CD4-positive, alpha-beta T cell treated with Interleukin-4 for 1 hour (primary cell): ENCODE measurements around the gene POLR2L.

ENCODE experiments used
- DNase-seq, 2 donors: peaks; one replicate each; pipeline ENCODE4 v3.0.0-alpha.2; 2020 to 2022

Gene POLR2L

DNA sequence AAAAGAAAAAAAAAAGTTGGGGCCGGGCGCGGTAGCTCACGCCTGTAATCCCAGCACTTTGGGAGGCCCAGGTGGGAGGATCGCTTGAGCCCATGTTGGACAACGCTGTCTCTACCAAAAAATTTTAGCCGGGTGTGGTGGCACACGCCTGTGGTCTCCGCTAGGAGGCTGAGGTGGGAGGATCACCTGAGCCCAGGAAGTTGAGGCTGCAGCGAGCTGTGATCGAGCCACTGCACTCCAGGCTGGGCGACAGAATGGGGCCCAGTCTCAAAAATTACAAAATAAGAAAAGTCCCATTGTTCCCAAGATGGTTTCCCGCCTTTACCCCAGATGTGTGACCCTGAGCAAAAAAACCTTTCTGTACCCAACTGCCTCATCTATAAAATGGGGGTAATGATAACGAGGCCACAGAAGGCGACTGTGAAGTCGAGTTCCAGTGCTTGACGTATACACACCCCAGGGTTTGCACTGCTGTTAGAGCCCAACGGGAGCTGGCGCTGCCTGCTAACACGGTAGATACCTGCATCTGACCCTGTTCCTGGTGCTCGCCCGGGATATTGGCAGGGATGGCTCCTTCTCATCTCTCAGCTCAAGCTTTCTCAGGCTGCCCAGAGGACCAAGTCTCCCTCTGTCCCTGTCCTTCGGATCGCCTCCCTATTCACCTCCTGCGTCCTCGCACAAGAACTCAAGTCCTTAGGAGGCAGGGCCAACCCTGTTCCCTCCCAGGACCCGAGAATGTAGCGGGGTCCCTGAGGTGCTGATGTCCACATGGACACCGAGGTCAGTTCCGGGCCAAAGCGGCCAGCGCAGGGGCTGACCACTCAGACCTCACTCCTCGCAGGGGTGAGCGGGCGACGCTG, 33.7 kb downstream of the POLR2L start:
- peak in 1 of 2 donors; percentile 64 for DNase-seq

DNA sequence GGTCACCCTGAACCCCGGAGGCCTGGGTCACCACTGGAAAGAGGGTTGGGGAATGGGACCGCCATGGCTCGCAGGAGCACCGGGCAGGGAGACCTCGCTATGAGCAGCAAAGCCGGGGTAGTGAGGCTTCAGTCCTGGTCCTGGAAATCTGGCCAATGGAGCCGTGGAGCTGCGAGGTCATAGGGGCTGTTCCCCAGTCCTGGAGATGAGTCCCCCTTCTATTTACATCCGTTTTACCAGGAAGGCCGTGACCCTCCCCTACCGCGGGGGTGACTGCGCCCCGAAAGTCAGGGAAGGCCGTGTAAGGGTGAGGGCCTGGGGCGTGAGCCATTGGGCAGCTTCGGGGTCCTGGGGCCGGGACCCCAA, 37.7 kb downstream of the POLR2L start:
- DNase-seq, result no peak

DNA sequence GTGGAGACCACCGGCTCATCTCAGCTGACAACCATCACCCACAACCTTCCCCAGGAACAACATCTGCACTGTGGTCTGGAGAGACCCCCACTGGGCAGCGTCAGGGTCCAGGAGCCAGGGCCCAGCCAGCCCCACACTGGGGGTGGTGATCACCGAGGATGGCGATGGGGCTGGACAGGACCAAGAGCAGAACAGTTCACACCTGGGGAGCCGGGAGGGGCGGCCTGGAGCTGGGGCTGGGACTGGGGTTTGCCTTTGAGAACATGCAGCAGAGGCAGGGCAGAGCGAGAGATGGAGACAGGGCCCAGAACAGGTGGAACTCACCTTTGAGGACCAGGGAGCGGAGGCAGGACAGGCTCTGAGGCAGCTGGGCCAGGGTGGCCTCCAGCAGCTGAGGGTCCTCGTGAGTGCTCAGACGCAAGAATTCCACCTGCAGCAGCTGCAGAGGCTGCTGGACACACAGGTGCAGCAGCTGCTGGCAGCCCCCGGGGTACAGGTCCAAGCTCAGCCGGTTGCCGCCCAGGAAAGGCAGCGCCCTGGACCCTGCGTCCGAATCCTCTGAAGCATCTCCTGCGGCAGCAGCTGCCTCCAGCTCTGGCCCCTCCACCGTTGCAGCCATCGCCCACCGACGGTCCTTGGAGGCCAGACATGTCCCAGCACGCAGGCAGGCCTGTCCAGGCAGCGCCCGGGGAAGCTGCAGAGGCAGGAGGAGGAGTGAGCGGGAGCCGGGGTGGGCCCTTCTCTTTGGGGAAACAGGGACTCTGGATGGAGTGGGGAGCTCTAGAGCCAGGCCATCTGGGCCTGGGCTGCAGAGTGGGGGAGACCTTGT, 38.3 kb downstream of the POLR2L start:
- DNase-seq, result no peak

DNA sequence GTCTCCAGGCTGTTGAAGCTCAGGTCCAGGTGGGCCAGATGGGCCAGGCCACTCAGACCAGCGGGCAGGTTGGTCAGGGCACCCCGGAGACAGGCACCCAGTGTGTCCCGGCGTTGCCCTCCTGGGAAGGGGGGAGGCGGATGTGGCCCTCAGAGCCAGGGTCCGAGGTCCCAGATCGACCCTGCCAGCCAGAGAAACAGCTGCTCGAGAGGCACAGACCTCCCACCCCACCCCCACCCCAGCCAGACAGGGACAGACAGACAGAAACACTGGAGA, 38.9 kb downstream of the POLR2L start:
- no peak for DNase-seq

DNA sequence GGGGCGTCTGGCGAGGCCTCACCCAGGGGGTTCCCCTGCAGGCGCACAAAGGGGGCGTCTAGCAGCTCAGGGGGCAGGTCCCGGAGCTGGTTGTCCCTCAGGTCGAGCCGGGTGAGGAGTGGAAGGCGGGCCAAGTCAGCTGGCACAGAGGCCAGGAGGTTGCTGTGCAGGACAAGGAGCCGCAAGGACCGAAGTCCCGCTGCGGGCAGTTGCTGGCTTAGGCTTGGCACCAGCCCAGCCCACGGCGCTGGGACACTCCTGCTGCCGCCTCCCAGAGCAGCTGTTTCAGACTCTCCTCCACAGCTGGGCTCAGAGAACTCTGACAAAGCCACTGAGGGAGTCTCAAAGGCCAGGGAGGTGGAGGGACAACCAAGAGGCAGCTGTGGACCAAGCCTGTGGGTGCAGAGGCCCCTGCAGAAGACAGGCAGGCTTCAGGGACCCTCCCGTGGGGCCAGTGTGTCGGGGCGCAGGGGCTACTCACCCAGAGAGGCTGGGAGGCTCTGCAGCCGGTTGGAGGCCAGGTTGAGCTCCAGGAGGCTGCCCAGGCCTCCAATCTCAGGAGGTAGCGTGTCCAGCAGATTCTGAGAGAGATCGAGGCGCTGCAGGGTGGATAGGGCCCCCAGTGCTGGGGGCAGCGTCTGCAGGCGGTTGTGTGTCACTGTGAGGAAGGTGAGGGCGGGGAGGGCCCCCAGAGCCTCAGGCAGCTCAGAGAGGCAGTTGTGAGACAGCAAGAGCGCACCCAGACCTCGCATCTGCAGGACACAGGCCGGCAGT, 39.4 kb downstream of the POLR2L start:
- DNase-seq, result no peak

DNA sequence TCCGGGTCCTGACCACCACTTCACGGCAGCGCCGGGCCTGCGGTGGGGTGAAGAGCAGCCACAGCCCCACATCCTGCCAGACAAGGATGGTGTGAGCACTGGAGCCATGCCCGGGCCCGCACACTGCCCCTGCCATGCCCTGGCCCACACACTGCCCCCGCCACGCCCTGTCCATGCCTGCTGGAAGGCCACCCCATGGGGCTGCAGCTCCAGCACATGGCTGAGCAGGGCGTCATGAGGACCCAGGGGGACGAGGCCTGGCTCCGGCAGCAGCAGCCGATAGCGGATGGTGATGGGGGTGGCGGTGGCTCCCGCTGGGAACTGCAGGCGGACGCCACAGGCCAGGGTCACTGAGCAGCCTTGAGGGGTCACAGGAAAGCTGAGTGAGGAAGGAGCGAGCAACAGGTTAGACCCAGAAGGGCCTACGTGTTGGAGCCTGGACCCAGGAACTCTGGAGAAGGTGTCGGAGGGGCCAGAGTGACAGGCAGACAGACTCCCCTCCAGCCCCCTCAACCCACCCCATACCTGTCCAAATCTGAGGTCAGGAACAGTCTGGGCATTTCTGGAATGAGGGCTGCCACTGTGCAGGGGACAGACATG, 40.2 kb downstream of the POLR2L start:
- no peak for DNase-seq

DNA sequence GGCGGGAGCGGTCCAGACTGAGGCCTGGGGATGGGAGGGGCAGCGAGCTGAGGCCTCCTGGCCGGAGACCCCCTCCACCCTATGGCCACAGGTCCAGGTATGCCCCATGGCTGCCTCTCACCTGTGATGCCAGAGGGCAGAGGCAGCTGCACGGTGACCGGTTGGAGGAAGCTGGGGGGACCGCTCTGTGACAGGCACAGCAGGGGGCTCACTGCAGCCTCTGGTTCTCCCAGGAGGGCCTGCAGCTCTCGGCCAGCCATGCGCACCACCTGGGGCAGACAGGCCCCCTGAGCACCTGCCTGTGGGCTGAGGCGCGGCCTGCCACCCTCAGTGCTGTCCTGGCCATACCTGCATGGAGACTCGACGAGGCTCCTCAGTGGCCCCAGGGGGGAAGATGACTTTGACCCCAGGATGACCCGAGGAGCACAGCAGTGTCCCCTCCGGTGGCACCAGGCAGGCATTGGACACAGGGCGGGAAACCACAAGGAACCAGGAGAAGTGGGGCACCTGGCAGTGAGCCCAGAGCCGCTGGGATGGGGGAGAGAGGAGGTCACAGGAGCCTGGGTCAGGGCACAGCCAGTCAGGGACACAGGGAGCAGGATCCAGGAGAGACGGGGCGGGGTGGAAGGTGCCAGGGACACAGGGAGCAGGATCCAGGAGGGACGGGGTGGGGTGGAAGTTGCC, 41.1 kb downstream of the POLR2L start:
- no peak for DNase-seq

DNA sequence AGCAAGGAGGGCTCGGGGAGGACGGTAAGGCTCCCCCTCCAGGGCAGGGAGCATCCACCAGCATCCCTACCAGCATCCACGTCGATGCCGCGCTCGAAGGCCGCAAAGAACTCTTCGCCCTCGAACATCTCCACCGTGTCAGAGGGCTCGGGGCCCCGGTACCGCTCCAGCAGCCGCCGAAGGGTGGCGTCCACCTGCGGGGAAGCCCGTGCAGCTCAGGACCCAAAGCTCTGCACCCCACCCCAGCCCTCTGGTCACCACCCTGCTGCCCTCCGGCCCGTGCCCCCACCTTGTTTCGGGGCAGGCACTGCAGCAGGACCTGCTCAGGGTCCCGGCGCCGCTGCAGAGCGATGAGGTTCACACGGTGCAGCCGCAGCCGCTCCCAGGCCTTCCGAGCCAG, 41.9 kb downstream of the POLR2L start:
- no peak for DNase-seq

DNA sequence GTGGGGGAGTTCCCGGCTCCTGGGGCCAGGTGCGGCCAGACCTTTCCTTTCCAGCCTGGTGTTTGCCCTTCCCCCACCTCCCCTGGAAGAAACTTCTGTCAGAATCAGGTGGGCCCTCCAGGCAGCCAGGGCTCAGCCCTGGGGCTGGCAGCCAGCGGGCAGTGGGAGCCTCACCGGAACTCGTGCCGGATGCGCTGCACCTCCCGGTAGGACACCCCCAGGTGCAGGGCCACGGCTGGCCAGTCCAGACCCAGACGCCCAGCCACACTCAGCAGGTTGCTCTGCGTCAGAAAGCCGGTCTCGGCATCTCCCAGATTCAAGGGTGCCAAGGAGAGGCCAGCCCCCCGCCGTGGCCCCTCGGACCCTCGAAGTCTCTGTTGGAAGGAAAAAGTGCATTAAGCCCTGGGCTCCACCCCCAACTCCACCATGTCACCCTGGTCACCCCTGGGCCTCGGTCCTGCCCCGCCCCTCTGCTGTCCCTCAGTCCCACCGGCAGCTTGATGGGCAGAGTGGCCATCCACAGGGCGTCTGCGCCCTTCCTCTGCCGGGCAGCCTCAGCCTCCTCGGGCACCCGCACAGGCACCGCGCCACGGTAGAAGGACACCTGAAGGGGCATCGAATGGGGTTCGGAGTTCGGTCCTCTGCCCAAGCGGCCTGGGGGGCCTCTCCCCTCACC, 42.5 kb downstream of the POLR2L start:
- no peak for DNase-seq

DNA sequence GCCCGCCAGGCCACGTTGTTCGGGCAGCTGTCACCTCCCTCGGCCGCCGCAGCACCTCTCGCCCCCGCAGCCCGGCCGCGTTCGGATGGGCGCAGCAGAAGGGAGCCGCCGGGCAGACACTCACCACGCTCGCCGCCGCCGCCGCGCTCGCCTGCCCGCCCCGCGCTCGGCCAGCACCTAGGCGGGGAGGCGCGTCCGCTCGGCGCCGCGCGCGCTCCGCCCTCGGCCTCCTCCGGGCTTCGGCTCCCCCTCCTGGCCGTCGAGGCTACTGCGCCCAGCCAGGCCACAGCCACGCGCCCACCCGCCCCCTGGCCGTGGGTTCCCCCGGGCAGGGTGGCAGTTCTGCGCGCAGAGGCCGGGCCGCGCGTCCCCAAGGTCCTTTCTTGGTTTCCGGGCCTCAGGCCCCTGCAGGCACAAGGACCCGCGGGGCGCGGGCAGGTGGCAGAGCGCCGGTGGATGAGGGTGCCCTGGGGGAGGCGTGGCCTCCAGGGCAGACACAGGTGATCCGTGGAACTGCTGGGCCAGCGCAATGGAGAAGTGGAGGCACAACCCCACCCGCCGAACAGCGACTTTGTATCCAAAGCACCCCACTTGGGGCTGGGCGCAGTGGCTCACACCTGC, 44.1 kb downstream of the POLR2L start, which contains the start of gene SLC25A22:
Gene SLC25A22 (minus strand): TSS at position 189 of the 621 bp plus-strand sequence. CDS start 3,275 bp downstream, outside the sequence.
- peak; percentile 79 to 84 for DNase-seq

DNA sequence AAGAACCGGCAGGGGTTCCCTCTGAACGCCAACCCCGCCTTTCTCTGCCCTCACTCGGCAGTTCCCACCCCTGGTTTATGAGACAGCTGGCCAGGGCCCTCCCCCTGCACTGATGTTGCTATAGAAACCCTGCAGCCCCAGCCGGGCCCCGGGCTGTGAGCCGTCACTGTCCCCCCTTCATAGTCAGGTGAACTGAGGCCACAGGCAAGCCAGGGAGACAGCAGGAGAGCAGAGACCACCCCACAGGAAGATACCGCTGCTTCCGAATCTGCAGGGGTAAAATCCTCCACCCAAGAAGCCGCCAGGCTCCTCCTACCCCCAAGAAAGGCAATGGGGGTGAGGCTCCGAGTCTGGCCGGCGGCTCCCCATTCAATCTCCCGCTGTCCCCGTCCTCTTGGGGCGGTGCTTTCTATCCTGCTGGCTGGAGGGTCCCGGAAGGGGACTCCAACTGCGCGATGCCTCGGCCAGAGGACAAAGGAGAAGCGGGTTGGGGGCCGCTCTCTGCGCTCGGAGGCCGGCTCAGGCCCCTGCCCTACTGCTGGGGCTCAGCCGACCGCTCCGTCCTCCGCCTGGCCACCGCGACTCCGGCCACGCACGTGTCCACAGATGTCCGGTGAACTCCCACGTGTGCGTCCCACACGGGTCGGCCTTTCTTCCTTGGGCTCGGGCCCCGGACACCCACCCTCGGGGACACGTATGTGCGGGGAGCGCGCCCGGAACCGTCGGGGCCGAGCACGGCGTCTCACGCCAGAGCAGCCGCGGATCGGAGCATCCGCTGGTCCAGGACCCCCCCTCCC, 44.8 kb downstream of the POLR2L start:
- peak; percentile 86 to 87 for DNase-seq

DNA sequence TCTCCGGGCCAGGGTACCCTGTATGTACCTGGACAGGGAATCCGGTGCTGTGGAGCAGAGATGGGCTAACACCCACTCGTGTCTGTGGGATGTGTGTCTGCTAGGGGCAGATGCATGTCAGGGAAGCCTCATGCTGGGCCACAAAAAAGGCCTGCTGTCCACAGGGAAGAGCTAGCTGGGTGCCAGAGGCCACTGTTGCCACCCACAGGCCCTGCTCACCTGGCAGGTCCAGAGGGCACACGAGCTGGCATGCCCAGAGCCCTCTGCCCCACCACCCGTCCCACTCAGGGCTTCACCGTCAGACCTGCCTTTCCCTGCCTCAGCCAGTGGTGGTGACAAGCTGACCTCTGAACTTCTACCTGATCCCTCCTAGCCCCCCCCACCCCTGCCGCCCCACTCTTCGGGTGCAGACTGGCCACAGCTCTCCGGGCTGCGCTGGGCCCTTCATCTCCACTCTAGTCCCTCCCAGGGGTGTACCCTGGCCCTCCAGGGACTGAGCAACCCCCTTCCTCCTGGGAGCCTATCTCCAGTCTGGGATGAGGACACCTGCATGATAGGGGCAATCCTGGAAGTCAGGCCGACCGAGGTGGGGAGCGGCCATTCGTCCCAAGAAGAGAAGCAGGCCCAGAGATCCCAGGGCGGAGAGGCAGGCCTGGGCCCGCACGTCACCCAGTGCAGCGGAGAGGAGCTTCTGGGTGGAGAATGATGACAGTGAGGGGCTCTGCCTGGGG, 45.6 kb downstream of the POLR2L start:
- DNase-seq, result no peak

DNA sequence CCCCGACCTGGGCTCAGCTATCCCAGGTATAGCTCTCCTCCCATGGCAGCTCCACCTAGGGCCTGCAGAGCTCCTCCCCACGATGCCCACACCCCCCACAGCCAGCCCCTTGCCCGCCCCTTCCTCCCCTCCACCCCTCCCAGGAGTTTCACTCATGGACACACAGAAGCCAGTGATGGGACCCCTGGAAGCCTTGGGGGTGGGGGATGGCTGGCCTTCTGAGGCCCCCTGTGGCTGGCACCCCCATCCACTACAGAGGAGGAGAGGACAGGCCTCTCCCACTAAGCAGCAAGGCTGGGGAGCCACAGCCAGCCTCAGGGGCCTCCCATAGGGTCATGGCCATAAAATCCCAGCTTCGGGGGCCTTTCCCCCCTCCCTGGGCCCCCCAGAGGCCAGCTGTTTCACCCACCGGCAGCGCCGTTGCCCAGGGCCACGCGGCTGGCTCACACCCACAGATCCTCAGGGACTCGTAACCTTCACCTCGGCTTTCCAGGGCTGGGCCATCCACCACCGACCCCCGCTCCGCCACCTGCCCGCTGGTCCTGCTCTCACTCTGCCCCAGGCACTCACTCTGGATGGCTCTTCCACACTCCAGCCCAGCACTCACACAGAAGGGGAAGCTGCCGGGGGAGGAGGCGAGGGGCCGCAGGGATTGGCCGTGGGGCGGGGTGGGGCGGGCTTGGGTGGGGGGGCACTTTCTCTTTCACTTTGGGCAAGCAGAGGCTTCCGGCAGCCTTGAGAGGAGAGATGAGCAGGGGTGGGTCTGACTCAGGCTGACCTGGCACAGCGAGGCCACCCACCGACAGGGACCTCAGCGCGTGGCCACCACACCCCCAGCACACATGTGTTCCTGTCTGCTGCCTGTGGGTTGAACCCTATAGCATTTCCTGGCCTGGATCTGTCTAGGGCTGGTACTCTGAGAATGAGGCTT, 46.4 kb downstream of the POLR2L start:
- DNase-seq, result peak; percentile 80 to 82

DNA sequence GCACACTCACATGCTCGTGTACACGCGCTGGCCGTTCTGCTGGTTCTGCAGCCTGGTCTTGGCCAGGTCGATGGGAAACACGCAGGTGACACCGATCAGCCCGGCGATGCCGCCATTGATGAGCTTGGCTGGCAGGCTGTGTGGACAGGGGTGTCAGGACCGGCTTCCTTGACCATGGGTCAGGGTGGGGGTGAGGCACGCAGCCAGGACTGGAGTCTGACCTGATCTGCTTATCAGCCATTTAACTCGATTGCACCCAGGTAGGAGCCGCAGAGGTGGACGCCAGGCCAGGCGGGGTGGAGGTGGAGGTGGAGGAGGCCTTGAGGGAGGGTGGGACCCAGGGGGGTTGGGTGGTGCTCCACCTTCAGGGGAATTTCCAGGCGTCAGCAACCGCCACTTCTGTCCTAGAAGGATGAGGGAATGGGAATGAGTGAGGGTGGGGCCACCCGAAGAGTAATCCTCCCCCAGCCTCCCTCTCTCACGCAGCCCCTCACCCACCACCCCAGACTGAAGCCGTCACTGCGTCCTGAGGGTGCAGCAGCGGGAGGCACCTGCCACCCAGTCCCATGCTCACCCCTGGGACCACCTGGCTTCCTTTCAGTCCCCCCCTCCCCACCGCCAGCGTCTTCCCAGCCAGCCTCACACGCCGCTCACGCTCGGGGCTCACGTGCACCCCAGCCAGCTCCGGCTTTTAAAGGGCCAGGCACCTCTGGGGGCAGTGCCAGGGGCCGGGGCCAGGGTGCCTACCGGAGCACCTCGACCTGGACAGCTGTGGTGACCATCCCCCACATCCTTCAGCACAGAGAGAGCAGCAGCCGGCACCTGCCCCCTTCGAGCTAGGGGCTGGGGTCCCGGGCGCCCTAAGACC, 47.3 kb downstream of the POLR2L start:
- DNase-seq, result no peak

DNA sequence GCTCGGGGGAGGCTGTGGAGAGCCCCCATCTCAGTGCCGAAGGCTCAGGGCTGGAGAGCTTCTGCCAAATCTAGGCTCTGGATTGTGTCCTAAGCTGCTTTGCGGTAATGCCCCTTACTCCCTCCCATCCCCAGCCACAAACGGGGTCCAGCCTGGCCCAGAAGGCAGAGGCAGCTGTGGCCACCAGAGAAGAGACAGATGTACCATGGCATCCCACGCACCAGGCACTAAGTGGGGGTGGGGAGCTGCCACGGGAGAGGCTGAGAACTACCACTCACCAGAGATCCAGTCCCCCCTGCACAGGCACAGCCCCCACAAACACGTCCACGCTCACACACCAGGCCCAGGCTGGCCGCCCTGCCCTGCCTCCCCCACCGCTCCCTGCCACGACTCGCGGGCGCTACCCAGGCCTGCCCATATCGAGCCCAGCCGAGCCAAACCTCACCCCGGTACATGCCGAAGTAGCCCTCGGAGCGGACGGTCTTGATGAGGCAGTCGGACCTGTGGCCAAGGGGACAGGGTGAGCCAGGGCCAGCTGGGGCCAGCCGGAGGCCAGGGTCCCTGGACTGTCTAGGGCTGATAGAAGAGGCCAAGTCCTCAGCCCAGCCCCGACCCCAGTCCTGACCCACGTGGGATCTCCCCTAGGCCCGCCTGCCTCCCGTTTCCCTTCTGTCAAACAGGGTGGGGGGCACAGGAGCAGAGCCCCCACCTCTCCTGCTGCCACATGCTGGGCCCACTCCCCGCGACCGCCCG, 48.1 kb downstream of the POLR2L start:
- no peak for DNase-seq

DNA sequence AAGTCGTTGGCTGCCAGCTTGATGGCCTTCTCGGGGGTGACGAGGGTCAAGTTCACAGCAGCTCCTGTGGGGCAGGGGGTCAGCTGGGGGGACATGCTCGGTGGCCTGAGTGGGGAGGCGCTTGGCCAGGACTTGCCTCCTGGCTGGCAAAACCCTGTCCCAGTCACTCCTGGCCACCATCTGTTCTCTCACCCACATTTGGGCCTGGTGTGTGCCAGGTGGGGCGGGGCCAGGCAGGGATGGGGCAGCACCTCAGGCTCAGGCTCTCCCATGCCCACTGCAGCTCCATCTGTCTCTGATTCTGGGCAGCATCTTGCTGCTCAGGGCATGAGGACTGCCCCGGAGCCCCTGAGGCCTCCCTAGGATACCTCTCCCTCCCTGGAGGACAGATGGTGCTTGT, 48.8 kb downstream of the POLR2L start:
- no peak for DNase-seq

DNA sequence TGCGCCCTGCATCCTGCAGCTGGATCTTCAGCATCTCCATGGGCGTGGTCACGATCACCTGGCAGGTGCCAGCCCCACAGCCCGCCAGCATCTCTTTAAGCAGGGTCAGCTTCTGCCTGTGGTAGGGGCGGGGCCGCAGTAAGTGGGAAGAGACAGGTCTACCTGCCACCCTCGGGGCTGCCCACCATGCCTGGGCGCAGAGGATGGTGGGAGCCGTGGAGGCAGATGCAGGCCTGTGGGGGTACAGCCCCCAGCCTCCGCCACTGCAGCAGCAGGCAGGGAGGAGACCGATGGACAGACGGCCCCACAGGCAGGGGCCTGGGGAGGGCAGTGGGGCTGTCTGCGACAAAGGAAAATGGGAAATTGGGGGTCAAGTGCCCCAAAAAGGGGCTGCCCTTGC, 49.5 kb downstream of the POLR2L start:
- no peak for DNase-seq
